Ovary (tissue), 9 donors: ENCODE results near the gene KCNJ8. TPM values are rescaled to one million over a fixed set of nuclear protein-coding genes. Genes with fewer than 3 reads are reported as not detected.

ENCODE experiments used
- DNase-seq, 5 donors: peaks; one replicate each; pipeline ENCODE4 v3.0.0-alpha.2; 2019 to 2020
- H3K27ac ChIP-seq, 2 donors: fragments of 200-600 bp; one replicate each; pipeline versions ENCODE4 v1.5.1 to v1.8.0; 2019 to 2022
- H3K27me3 ChIP-seq: fragments of 200-600 bp; one replicate; pipeline ENCODE4 v1.8.0; 2022
- H3K36me3 ChIP-seq: fragments of 200-600 bp; sonication (generic); one replicate; pipeline ENCODE4 v1.5.1; 2019
- H3K4me1 ChIP-seq: one replicate; pipeline ENCODE4 v1.8.1; 2013; ENCODE audit warnings: mild to moderate bottlenecking, moderate library complexity; ENCODE audit not compliant: insufficient read depth
- H3K4me3 ChIP-seq: fragments of 200-600 bp; sonication (generic); one replicate; pipeline ENCODE4 v1.5.1; 2017
- H3K9me3 ChIP-seq, 2 donors: fragments of 200-600 bp in 1 of 2; sonication (generic) in 1 of 2; one replicate each; pipeline versions ENCODE4 v1.5.1 to v1.8.1; 2013 to 2019; ENCODE audit warnings: mild to moderate bottlenecking in 1 of 2, moderate library complexity in 1 of 2
- EP300 ChIP-seq: sonication (generic); formaldehyde crosslinking; IDR thresholded peaks from one replicate; pipeline ENCODE4 v1.6.1; 2017; ENCODE audit warnings: antibody characterized with exemption
- POLR2A ChIP-seq: fragments of 450-650 bp; IDR thresholded peaks from one replicate; pipeline ENCODE4 v1.6.1; 2017; ENCODE audit warnings: antibody characterized with exemption, mild to moderate bottlenecking, moderate library complexity
- WGBS, 3 donors: extraction: QIAGEN DNeasy Blood & Tissue Kit in 1 of 3; methylation state at CpG; one replicate each; pipeline versions ENCODE4 v1.1.5 to v1.1.7; 2013 to 2017; 5-methylcytosine and 5-hydroxymethylcytosine counted together
- intact Hi-C, 4 donors: fragments of 100-400 bp; cut with DNase I; formaldehyde crosslinking; loops; one replicate each; pipeline versions ENCODE4 v1.11.0 to v1.15.1; 2022 to 2023
- polyA plus RNA-seq, 2 donors: library from polyadenylated mRNA; stranded (reverse); fragments of 200-250 nt in 1 of 2; fragments of 350-450 nt in 1 of 2; fragmentation: Illumina TruSeq in 1 of 2; extraction: RNeasy Lipid Tissue Mini Kit (QIAGEN cat#74804) in 1 of 2; gene quantifications; one replicate each; pipeline ENCODE4 v1.2.3, GENCODE V29; 2013 to 2014
- total RNA-seq, 7 donors: library from RNA; depleted of rRNA in 2 of 7; stranded (reverse); fragments of >200 nt in 2 of 7; fragmentation: NEBNext Ultra II Directional in 3 of 7; extraction: Animal tissue kit (Norgen Biotek cat#: 25700) in 3 of 7; gene quantifications; one replicate each; pipeline versions ENCODE4 v1.1.0 to v1.2.4, GENCODE V29; 2016 to 2023
- TF ChIP-seq, protein P1 (sequence below), 3 donors: fragments of 450-650 bp in 2 of 3; fragments of 200-600 bp in 1 of 3; IDR thresholded peaks; one replicate each; pipeline versions ENCODE4 v1.5.1 to v1.8.0; 2016 to 2022; ENCODE audit warnings: antibody characterized with exemption in 3 of 3, mild to moderate bottlenecking in 1 of 3
- donor health status: DM: no; HTN: no; CAD: no; lungs with moderate emphysema.
- donor health status: DM: no; HTN: no; CAD: no.
- donor health status: Bipolar disorder and iron deficiency.
- donor health status: DM: yes; HTN: yes; CAD: no.
- donor health status: DM: no; HTN: no; CAD: no.
- donor health status: DM: yes; HTN: yes; CAD: no.

Gene KCNJ8
- total and polyA plus RNA-seq, 9 donors = 13.0 to 32.5 (median 17.4) TPM

DNA sequence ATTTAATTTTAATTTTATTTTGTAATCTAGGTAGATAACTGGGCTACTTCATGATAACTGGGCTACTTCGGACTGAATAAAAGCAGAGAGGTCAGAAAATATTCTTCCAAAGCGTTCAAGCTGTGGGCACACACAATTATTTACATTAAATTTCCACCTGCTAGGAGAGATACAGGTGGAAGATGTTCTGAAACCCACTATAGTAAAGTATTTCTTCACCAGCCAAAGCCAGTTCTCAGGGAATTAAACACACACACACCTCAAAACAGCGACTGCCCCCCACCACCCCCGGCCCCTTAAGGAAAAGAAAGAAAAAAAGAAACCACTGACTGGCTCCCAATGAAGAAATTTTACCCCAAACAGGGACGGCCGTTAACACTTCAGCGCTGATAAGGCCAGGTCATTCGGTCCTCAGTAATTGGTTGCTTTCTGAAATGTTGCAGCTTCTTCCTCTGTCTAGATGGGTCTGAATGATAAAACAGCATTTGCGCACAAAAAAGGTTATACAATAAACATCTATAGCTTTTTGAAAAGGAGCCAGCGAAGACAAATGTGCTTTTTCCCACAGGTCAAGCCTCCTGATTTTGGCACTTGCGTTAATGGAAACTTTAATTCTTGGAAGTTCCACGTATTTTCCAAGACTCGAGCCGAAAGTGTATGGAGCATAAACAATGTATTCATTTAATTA is 771 bp upstream of the KCNJ8 start:
- H3K27me3 ChIP-seq = no peaks in the 10 kb centered on the region
- intact Hi-C loops = loop anchor here in 2 of 4 donors (10.0 kb wide), 1 partner anchor 60 kb away; no protein-coding TSS in a partner anchor
- peak in 1 of 5 donors; percentile 24 for DNase-seq
- WGBS, 3 donors = 11 to 20% (median 16%) methylated on average over 14 of the region's 14 CpGs
- H3K27ac ChIP-seq = peak overlapping the region; percentile 65 to 81
- peak overlapping the region; percentile 63 for H3K4me3 ChIP-seq
- no peaks in the 10 kb centered on the region for H3K4me1 ChIP-seq
- H3K36me3 ChIP-seq = no peaks in the 10 kb centered on the region
- no peaks in the 10 kb centered on the region for H3K9me3 ChIP-seq
- no peak for TF ChIP-seq EP300
- TF ChIP-seq, protein P1, sequence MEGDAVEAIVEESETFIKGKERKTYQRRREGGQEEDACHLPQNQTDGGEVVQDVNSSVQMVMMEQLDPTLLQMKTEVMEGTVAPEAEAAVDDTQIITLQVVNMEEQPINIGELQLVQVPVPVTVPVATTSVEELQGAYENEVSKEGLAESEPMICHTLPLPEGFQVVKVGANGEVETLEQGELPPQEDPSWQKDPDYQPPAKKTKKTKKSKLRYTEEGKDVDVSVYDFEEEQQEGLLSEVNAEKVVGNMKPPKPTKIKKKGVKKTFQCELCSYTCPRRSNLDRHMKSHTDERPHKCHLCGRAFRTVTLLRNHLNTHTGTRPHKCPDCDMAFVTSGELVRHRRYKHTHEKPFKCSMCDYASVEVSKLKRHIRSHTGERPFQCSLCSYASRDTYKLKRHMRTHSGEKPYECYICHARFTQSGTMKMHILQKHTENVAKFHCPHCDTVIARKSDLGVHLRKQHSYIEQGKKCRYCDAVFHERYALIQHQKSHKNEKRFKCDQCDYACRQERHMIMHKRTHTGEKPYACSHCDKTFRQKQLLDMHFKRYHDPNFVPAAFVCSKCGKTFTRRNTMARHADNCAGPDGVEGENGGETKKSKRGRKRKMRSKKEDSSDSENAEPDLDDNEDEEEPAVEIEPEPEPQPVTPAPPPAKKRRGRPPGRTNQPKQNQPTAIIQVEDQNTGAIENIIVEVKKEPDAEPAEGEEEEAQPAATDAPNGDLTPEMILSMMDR (IDR thresholded peaks at IDR 0.05) = no peak
- TF ChIP-seq POLR2A = no peak

DNA sequence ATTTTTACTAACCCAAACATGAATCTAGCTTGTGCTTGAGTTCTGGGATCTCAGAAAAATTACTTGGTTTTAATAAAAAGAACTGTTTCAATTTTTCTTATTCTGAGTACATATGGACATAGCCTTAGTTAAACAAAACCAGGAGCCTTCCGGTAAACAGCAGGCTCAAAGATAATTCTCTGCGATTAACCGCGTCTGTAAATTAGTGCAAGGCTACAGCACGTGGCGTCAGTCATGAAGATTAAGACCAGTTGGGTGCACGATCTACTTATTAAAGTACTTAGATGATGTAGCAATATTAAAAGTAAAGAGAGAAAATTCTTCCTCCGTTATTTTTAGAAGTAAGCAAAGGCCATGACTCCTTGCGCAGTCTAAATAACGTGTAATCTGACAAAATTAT is 700 bp downstream of the KCNJ8 start:
- no peaks in the 10 kb centered on the region for H3K36me3 ChIP-seq
- H3K4me3 ChIP-seq = peak overlapping the region; percentile 63
- 4 to 6% (median 5%) methylated on average over 10 of the region's 10 CpGs for WGBS, 3 donors
- intact Hi-C loops = loop anchor here in 2 of 4 donors (5.0 to 10.0 kb wide), 2 partner anchors 61 to 168 kb away; partner anchors contain the start of gene ABCC9 (in 2 of the 2)
- H3K27ac ChIP-seq = peak overlapping the region in 1 of 2 donors; percentile 81
- TF ChIP-seq, protein P1 (IDR thresholded peaks at IDR 0.05) = no peak
- TF ChIP-seq EP300 (no peak), POLR2A (no peak)
- DNase-seq = no peak
- no peaks in the 10 kb centered on the region for H3K4me1 ChIP-seq
- no peaks in the 10 kb centered on the region for H3K9me3 ChIP-seq
- H3K27me3 ChIP-seq = no peaks in the 10 kb centered on the region

GRCh38 chr12:21773263-21773741 is 1.2 kb downstream of the KCNJ8 start:
- no peaks in the 10 kb centered on the region for H3K36me3 ChIP-seq
- DNase-seq = peak; percentile 52 to 70 (median 58)
- no peaks in the 10 kb centered on the region for H3K9me3 ChIP-seq
- intact Hi-C loops = loop anchor here in 2 of 4 donors (5.0 to 10.0 kb wide), 2 partner anchors 61 to 169 kb away; partner anchors contain the start of gene ABCC9 (in 2 of the 2)
- H3K4me1 ChIP-seq = no peaks in the 10 kb centered on the region
- peak overlapping the region; percentile 63 for H3K4me3 ChIP-seq
- TF ChIP-seq POLR2A = no peak
- TF ChIP-seq, protein P1 (IDR thresholded peaks at IDR 0.05) = peak in 1 of 3 donors; percentile 23
- H3K27me3 ChIP-seq = no peaks in the 10 kb centered on the region
- peak overlapping the region in 1 of 2 donors; percentile 81 for H3K27ac ChIP-seq
- 25 to 47% (median 32%) methylated on average over 23 of the region's 23 CpGs for WGBS, 3 donors

GRCh38 chr12:21771311-21771710 is 3.2 kb downstream of the KCNJ8 start:
- H3K27me3 ChIP-seq = no peaks in the 10 kb centered on the region
- TF ChIP-seq, protein P1 (IDR thresholded peaks at IDR 0.05) = no peak
- TF ChIP-seq EP300 (no peak), POLR2A (no peak)
- intact Hi-C loops = loop anchor here in 2 of 4 donors (5.0 to 10.0 kb wide), 2 partner anchors 63 to 171 kb away; partner anchors contain the start of gene ABCC9 (in 2 of the 2)
- H3K4me1 ChIP-seq = no peaks in the 10 kb centered on the region
- no peaks in the 10 kb centered on the region for H3K9me3 ChIP-seq
- WGBS, 3 donors = 23 to 46% (median 34%) methylated on average over 1 of the region's 1 CpG
- no peak for DNase-seq
- H3K27ac ChIP-seq = no peak overlapping the region
- no peaks in the 10 kb centered on the region for H3K36me3 ChIP-seq
- H3K4me3 ChIP-seq = no peak overlapping the region
